K562 (cell line): ENCODE data around the gene SLC26A11. TPM values are rescaled to one million over a fixed set of nuclear protein-coding genes. Genes with fewer than 3 reads are reported as not detected.

Source experiments
- CBFA2T2 ChIP-seq: fragments of 450-650 bp; conservative IDR thresholded peaks from 2 replicates; pipeline ENCODE4 v1.6.1; 2017; ENCODE audit warnings: mild to moderate bottlenecking
- CBX3 ChIP-seq, 2 experiments: IDR thresholded peaks; 1 replicate in 1 of 2; 2 replicates in 1 of 2; pipeline ENCODE4 v1.6.1; 2012; ENCODE audit warnings: inconsistent platforms in 2 of 2, low read length in 2 of 2, borderline replicate concordance in 1 of 2, control low read depth in 1 of 2
- DIDO1 ChIP-seq: fragments of 450-650 bp; IDR thresholded peaks from 2 replicates; pipeline ENCODE4 v1.6.1; 2016; ENCODE audit warnings: low read depth, missing biosample characterization, missing genetic modification characterization
- DMBX1 ChIP-seq: fragments of 250-450 bp; sonication (Bioruptor Pico); IDR thresholded peaks from 2 replicates; pipeline ENCODE4 v1.8.0; 2022; ENCODE audit warnings: inconsistent platforms, mild to moderate bottlenecking, moderate library complexity, borderline replicate concordance
- HLTF ChIP-seq: fragments of 450-650 bp; IDR thresholded peaks from 2 replicates; pipeline ENCODE4 v1.6.1; 2016
- MAFF ChIP-seq: IDR thresholded peaks from 2 replicates; pipeline ENCODE4 v1.6.1; 2012; ENCODE audit warnings: low read length, improper control_type of control experiment
- POLR2AphosphoS5 ChIP-seq: IDR thresholded peaks from 2 replicates; pipeline ENCODE4 v1.6.1; 2011; ENCODE audit warnings: mild to moderate bottlenecking, low read depth, low read length, moderate library complexity; ENCODE audit not compliant: control insufficient read depth, insufficient read depth
- POLR2B ChIP-seq: fragments of 450-650 bp; IDR thresholded peaks from 2 replicates; pipeline ENCODE4 v1.6.1; 2018; ENCODE audit warnings: low read depth; ENCODE audit not compliant: partially characterized antibody
- RCOR1 ChIP-seq, 2 experiments: IDR thresholded peaks; 2 replicates each; pipeline ENCODE4 v1.6.1; 2012; ENCODE audit warnings: low read depth in 2 of 2, low read length in 2 of 2, borderline replicate concordance in 1 of 2, improper control_type of control experiment in 1 of 2
- SNRNP70 ChIP-seq: fragments of 200-400 bp; formaldehyde crosslinking; optimal IDR thresholded peaks from 2 replicates; pipeline ENCODE3; 2017; ENCODE audit warnings: low read depth, low read length
- TSC22D4 ChIP-seq: fragments of 450-650 bp; IDR thresholded peaks from 2 replicates; pipeline ENCODE4 v1.6.1; 2016; ENCODE audit warnings: missing genetic modification characterization, missing biosample characterization, control low read depth
- ZNF79 ChIP-seq: fragments of 250-450 bp; sonication (Bioruptor Pico); IDR thresholded peaks from 2 replicates; pipeline ENCODE4 v1.4.0; 2020; ENCODE audit warnings: low read depth, mild to moderate bottlenecking, moderate library complexity
- polyA plus RNA-seq, 8 experiments: library from polyadenylated mRNA; depleted of rRNA in 4 of 8; stranded (reverse) in 5 of 8; unstranded in 3 of 8; fragments of >200 nt; fragmentation: Nextera tagmentation in 2 of 8; fragmentation: Illumina TruSeq in 1 of 8; extraction: Ambion mirVana in 2 of 8; extraction: Trizol in 1 of 8; gene quantifications; 2 replicates each; pipeline versions ENCODE4 v1.2.1 to v1.2.3, GENCODE V29; 2011 to 2014; ENCODE audit warnings: inconsistent platforms in 1 of 8, missing spikeins in 1 of 8
- total RNA-seq, 7 experiments: library from RNA; depleted of rRNA in 6 of 7; stranded (reverse); fragments of >200 nt in 6 of 7; fragmentation: Illumina TruSeq in 2 of 7; extraction: Trizol in 2 of 7; gene quantifications; 2 replicates each; pipeline versions ENCODE4 v1.2.1 to v1.2.3, GENCODE V29; 2011 to 2021; ENCODE audit warnings: low replicate concordance in 1 of 7
- TF ChIP-seq, protein P1 (sequence below), 2 experiments: fragments of 450-650 bp; conservative IDR thresholded peaks; 2 replicates each; pipeline ENCODE4 v1.6.1; 2017; ENCODE audit warnings: mild to moderate bottlenecking in 2 of 2, moderate library complexity in 2 of 2
- TF ChIP-seq, protein P2 (sequence below): fragments of 450-650 bp; IDR thresholded peaks from one replicate; pipeline ENCODE4 v1.6.1; 2018; ENCODE audit warnings: mild to moderate bottlenecking, moderate library complexity; ENCODE audit not compliant: partially characterized antibody
- TF ChIP-seq, protein P3 (sequence below): fragments of 250-450 bp; sonication (Bioruptor Pico); IDR thresholded peaks from 2 replicates; pipeline ENCODE4 v1.5.0; 2021; ENCODE audit warnings: mild to moderate bottlenecking, borderline replicate concordance

The SLC26A11 gene
- total and polyA plus RNA-seq, 9 of the 15 experiments (the other 6 are each of a cell fraction or from before 2014, with no cell fraction given), result 0.06 to 3.1 (median 1.2) TPM; not detected in 1

GRCh38 chr17:80284631-80285030 is 64.4 kb downstream of the SLC26A11 start (continued):
- TF ChIP-seq DIDO1 (tag) (no peak), DMBX1 (CRISPR knock-in tag) (no peak), POLR2AphosphoS5 (no peak), TSC22D4 (no peak), SNRNP70 (no peak), POLR2B (no peak), ZNF79 (CRISPR knock-in tag) (no peak), RCOR1 (IDR thresholded peaks at IDR 0.05; ENCODE audit: borderline replicate concordance in 1 of 2, low read depth in 2 of 2, low read length in 2 of 2) (peak in 1 of 2 experiments; percentile 88; a peak in 2 of 4 replicates), CBFA2T2 (no peak), MAFF (no peak), HLTF (no peak), CBX3 (IDR thresholded peaks at IDR 0.05; ENCODE audit: borderline replicate concordance in 1 of 2, low read length in 2 of 2) (no peak)
- TF ChIP-seq, protein P1, sequence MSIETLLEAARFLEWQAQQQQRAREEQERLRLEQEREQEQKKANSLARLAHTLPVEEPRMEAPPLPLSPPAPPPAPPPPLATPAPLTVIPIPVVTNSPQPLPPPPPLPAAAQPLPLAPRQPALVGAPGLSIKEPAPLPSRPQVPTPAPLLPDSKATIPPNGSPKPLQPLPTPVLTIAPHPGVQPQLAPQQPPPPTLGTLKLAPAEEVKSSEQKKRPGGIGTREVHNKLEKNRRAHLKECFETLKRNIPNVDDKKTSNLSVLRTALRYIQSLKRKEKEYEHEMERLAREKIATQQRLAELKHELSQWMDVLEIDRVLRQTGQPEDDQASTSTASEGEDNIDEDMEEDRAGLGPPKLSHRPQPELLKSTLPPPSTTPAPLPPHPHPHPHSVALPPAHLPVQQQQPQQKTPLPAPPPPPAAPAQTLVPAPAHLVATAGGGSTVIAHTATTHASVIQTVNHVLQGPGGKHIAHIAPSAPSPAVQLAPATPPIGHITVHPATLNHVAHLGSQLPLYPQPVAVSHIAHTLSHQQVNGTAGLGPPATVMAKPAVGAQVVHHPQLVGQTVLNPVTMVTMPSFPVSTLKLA (conservative IDR thresholded peaks at IDR 0.05), result peak in 1 of 2 experiments; percentile 65; a peak in 2 of 4 replicates
- TF ChIP-seq, protein P2, sequence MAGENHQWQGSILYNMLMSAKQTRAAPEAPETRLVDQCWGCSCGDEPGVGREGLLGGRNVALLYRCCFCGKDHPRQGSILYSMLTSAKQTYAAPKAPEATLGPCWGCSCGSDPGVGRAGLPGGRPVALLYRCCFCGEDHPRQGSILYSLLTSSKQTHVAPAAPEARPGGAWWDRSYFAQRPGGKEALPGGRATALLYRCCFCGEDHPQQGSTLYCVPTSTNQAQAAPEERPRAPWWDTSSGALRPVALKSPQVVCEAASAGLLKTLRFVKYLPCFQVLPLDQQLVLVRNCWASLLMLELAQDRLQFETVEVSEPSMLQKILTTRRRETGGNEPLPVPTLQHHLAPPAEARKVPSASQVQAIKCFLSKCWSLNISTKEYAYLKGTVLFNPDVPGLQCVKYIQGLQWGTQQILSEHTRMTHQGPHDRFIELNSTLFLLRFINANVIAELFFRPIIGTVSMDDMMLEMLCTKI, result no peak
- TF ChIP-seq, protein P3, sequence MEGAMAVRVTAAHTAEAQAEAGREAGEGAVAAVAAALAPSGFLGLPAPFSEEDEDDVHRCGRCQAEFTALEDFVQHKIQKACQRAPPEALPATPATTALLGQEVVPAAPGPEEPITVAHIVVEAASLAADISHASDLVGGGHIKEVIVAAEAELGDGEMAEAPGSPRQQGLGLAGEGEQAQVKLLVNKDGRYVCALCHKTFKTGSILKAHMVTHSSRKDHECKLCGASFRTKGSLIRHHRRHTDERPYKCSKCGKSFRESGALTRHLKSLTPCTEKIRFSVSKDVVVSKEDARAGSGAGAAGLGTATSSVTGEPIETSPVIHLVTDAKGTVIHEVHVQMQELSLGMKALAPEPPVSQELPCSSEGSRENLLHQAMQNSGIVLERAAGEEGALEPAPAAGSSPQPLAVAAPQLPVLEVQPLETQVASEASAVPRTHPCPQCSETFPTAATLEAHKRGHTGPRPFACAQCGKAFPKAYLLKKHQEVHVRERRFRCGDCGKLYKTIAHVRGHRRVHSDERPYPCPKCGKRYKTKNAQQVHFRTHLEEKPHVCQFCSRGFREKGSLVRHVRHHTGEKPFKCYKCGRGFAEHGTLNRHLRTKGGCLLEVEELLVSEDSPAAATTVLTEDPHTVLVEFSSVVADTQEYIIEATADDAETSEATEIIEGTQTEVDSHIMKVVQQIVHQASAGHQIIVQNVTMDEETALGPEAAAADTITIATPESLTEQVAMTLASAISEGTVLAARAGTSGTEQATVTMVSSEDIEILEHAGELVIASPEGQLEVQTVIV, result no peak
